H1 (cell line): ENCODE measurements around the gene TEAD1. TPM values are rescaled to one million over a fixed set of nuclear protein-coding genes. Genes with fewer than 3 reads are reported as not detected.

Experiments
- HDAC2 ChIP-seq, 2 experiments: fragments of 300-600 bp in 1 of 2; sonication (generic) in 1 of 2; IDR thresholded peaks; 2 replicates each; pipeline ENCODE4 v1.6.1; 2011 to 2012; ENCODE audit warnings: low read depth in 2 of 2, low read length in 2 of 2, mild to moderate bottlenecking in 2 of 2, moderate library complexity in 2 of 2, borderline replicate concordance in 1 of 2, inconsistent platforms in 1 of 2
- HDAC6 ChIP-seq: IDR thresholded peaks from one replicate; pipeline ENCODE4 v1.7.1; 2012; ENCODE audit warnings: low read depth, mild to moderate bottlenecking, inconsistent platforms, low read length, moderate library complexity
- KDM1A ChIP-seq: fragments of 200-600, 300-600 bp; sonication (generic); IDR thresholded peaks from 2 replicates; pipeline ENCODE4 v1.7.1; 2016; ENCODE audit warnings: mild to moderate bottlenecking, low read length, borderline replicate concordance
- PHF8 ChIP-seq: fragments of 200-600 bp; sonication (generic); conservative IDR thresholded peaks from 2 replicates; pipeline ENCODE4 v1.7.1; 2012; ENCODE audit warnings: low read depth, mild to moderate bottlenecking, inconsistent platforms, low read length, moderate library complexity
- POLR2A ChIP-seq, 2 experiments: IDR thresholded peaks; 1 replicate in 1 of 2; 2 replicates in 1 of 2; pipeline ENCODE4 v1.6.1; 2011; ENCODE audit warnings: low read depth in 2 of 2, low read length in 2 of 2, mild to moderate bottlenecking in 2 of 2; ENCODE audit errors: control extremely low read depth in 1 of 2
- RFX5 ChIP-seq: IDR thresholded peaks from 2 replicates; pipeline ENCODE4 v1.6.1; 2011; ENCODE audit warnings: low read depth, low read length, improper control_type of control experiment, borderline replicate concordance
- SAP30 ChIP-seq: fragments of 300-600 bp; sonication (generic); IDR thresholded peaks from 2 replicates; pipeline ENCODE4 v1.7.1; 2012; ENCODE audit warnings: low read length, moderate library complexity, mild to moderate bottlenecking, inconsistent platforms; ENCODE audit not compliant: insufficient read depth, insufficient replicate concordance
- SP2 ChIP-seq: IDR thresholded peaks from 2 replicates; pipeline ENCODE4 v1.6.1; 2012; ENCODE audit warnings: mild to moderate bottlenecking, low read length, inconsistent platforms
- TCF12 ChIP-seq: IDR thresholded peaks from 2 replicates; pipeline ENCODE4 v1.6.1; 2011; ENCODE audit warnings: low read depth, mild to moderate bottlenecking, low read length
- polyA plus RNA-seq, 7 experiments: library from polyadenylated mRNA; depleted of rRNA in 3 of 7; stranded (reverse) in 5 of 7; unstranded in 2 of 7; fragments of >200 nt in 5 of 7; fragments of 200-250 nt in 2 of 7; gene quantifications; 1 replicate in 5 of 7; 2 replicates in 1 of 7; 4 replicates in 1 of 7; pipeline versions ENCODE4 v1.2.1 to v1.2.3, GENCODE V29; 2011 to 2013; ENCODE audit warnings: missing spikeins in 2 of 7, mixed read lengths in 2 of 7
- total RNA-seq: library from RNA; stranded (reverse); fragmentation: NEBNext Ultra II Directional; extraction: Animal tissue kit (Norgen Biotek cat#: 25700); gene quantifications from 2 replicates; pipeline ENCODE4 v1.2.1, GENCODE V29; 2021
- TF ChIP-seq, protein P1 (sequence below): fragments of 300-600 bp; sonication (generic); IDR thresholded peaks from 2 replicates; pipeline ENCODE4 v1.7.1; 2012; ENCODE audit warnings: low read length, moderate library complexity, mild to moderate bottlenecking, inconsistent platforms; ENCODE audit not compliant: insufficient replicate concordance

TEAD1 gene
- total and polyA plus RNA-seq, 2 of the 8 experiments (the other 6 are each of a cell fraction or from before 2014, with no cell fraction given): 15.6 to 67.4 TPM

- TF ChIP-seq, protein P1, sequence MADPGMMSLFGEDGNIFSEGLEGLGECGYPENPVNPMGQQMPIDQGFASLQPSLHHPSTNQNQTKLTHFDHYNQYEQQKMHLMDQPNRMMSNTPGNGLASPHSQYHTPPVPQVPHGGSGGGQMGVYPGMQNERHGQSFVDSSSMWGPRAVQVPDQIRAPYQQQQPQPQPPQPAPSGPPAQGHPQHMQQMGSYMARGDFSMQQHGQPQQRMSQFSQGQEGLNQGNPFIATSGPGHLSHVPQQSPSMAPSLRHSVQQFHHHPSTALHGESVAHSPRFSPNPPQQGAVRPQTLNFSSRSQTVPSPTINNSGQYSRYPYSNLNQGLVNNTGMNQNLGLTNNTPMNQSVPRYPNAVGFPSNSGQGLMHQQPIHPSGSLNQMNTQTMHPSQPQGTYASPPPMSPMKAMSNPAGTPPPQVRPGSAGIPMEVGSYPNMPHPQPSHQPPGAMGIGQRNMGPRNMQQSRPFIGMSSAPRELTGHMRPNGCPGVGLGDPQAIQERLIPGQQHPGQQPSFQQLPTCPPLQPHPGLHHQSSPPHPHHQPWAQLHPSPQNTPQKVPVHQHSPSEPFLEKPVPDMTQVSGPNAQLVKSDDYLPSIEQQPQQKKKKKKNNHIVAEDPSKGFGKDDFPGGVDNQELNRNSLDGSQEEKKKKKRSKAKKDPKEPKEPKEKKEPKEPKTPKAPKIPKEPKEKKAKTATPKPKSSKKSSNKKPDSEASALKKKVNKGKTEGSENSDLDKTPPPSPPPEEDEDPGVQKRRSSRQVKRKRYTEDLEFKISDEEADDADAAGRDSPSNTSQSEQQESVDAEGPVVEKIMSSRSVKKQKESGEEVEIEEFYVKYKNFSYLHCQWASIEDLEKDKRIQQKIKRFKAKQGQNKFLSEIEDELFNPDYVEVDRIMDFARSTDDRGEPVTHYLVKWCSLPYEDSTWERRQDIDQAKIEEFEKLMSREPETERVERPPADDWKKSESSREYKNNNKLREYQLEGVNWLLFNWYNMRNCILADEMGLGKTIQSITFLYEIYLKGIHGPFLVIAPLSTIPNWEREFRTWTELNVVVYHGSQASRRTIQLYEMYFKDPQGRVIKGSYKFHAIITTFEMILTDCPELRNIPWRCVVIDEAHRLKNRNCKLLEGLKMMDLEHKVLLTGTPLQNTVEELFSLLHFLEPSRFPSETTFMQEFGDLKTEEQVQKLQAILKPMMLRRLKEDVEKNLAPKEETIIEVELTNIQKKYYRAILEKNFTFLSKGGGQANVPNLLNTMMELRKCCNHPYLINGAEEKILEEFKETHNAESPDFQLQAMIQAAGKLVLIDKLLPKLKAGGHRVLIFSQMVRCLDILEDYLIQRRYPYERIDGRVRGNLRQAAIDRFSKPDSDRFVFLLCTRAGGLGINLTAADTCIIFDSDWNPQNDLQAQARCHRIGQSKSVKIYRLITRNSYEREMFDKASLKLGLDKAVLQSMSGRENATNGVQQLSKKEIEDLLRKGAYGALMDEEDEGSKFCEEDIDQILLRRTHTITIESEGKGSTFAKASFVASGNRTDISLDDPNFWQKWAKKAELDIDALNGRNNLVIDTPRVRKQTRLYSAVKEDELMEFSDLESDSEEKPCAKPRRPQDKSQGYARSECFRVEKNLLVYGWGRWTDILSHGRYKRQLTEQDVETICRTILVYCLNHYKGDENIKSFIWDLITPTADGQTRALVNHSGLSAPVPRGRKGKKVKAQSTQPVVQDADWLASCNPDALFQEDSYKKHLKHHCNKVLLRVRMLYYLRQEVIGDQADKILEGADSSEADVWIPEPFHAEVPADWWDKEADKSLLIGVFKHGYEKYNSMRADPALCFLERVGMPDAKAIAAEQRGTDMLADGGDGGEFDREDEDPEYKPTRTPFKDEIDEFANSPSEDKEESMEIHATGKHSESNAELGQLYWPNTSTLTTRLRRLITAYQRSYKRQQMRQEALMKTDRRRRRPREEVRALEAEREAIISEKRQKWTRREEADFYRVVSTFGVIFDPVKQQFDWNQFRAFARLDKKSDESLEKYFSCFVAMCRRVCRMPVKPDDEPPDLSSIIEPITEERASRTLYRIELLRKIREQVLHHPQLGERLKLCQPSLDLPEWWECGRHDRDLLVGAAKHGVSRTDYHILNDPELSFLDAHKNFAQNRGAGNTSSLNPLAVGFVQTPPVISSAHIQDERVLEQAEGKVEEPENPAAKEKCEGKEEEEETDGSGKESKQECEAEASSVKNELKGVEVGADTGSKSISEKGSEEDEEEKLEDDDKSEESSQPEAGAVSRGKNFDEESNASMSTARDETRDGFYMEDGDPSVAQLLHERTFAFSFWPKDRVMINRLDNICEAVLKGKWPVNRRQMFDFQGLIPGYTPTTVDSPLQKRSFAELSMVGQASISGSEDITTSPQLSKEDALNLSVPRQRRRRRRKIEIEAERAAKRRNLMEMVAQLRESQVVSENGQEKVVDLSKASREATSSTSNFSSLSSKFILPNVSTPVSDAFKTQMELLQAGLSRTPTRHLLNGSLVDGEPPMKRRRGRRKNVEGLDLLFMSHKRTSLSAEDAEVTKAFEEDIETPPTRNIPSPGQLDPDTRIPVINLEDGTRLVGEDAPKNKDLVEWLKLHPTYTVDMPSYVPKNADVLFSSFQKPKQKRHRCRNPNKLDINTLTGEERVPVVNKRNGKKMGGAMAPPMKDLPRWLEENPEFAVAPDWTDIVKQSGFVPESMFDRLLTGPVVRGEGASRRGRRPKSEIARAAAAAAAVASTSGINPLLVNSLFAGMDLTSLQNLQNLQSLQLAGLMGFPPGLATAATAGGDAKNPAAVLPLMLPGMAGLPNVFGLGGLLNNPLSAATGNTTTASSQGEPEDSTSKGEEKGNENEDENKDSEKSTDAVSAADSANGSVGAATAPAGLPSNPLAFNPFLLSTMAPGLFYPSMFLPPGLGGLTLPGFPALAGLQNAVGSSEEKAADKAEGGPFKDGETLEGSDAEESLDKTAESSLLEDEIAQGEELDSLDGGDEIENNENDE: no peak
- TF ChIP-seq RFX5: no peak
- TF ChIP-seq HDAC6: no peak
- peak; percentile 6 to 9; a peak in 2 of 3 replicates for TF ChIP-seq POLR2A (IDR thresholded peaks at IDR 0.05; ENCODE audit: control extremely low read depth in 1 of 2, low read depth in 2 of 2, low read length in 2 of 2)
- TF ChIP-seq SAP30: no peak
- no peak for TF ChIP-seq SP2
- peak; percentile 95 for TF ChIP-seq TCF12
- TF ChIP-seq HDAC2 (IDR thresholded peaks at IDR 0.05; ENCODE audit: borderline replicate concordance in 1 of 2, low read depth in 2 of 2, low read length in 2 of 2): 0 out of 4 replicates have a peak, but pooled peaks of 1 of the 2 experiments have one; percentile 49
- TF ChIP-seq KDM1A: no peak
- TF ChIP-seq PHF8: no peak
Observed at GRCh38 chr11:12864316-12865156, 190.3 kb downstream of the TEAD1 start (continued).
